ENCODE data around the gene CMTM5. TPM values are rescaled to one million over a fixed set of nuclear protein-coding genes. Genes with fewer than 3 reads are reported as not detected.

Gene CMTM5
- total RNA-seq, 1 donor = not detected

- Histone ChIP-seq H4K20me1 (ENCODE audit: insufficient read depth, low read length) (no peaks in the 10 kb centered on the region), H3K27ac (ENCODE audit: low read depth, low read length) (no peak overlapping the region), H2AFZ (ENCODE audit: low read length) (no peak overlapping the region), H3K4me2 (ENCODE audit: insufficient read depth, low read length) (no peak overlapping the region), H3K9me3 (ENCODE audit: low read depth, low read length) (no peaks in the 10 kb centered on the region), H3K4me1 (ENCODE audit: insufficient read depth, low read length) (no peaks in the 10 kb centered on the region), H3K27me3 (ENCODE audit: insufficient read depth, low read length) (peaks cover 6% of the 10 kb centered on the region), H3K79me2 (ENCODE audit: insufficient read depth, low read length) (no peaks in the 10 kb centered on the region), H3K36me3 (ENCODE audit: insufficient read depth, low read length) (no peaks in the 10 kb centered on the region), H3K4me3 (ENCODE audit: insufficient read depth, low read length) (no peak overlapping the region)
- peak; percentile 59 for DNase-seq (ENCODE audit: insufficient read length, low spot score, missing footprints)
- no peak for TF ChIP-seq CTCF (IDR thresholded peaks at IDR 0.05; ENCODE audit: extremely low read depth, low read depth, low read length)
Measured at GRCh38 chr14:23411563-23412525, 35.0 kb downstream of the CMTM5 start.

GRCh38 chr14:23413681-23414080, 36.8 kb downstream of the CMTM5 start:
- no peaks in the 10 kb centered on the region for H3K4me1 ChIP-seq (ENCODE audit: insufficient read depth, low read length)
- H4K20me1 ChIP-seq (ENCODE audit: insufficient read depth, low read length) = no peaks in the 10 kb centered on the region
- H3K9me3 ChIP-seq (ENCODE audit: low read depth, low read length) = no peaks in the 10 kb centered on the region
- no peak overlapping the region for H3K27ac ChIP-seq (ENCODE audit: low read depth, low read length)
- no peaks in the 10 kb centered on the region for H3K36me3 ChIP-seq (ENCODE audit: insufficient read depth, low read length)
- H3K79me2 ChIP-seq (ENCODE audit: insufficient read depth, low read length) = no peaks in the 10 kb centered on the region
- no peak overlapping the region for H3K4me2 ChIP-seq (ENCODE audit: insufficient read depth, low read length)
- peaks cover 6% of the 10 kb centered on the region for H3K27me3 ChIP-seq (ENCODE audit: insufficient read depth, low read length)
- H3K4me3 ChIP-seq (ENCODE audit: insufficient read depth, low read length) = no peak overlapping the region
- DNase-seq (ENCODE audit: insufficient read length, low spot score, missing footprints) = peak; percentile 49
- no peak for TF ChIP-seq CTCF (IDR thresholded peaks at IDR 0.05; ENCODE audit: extremely low read depth, low read depth, low read length)
- no peak overlapping the region for H2AFZ ChIP-seq (ENCODE audit: low read length)

GRCh38 chr14:23414254-23414653, 37.4 kb downstream of the CMTM5 start:
- Histone ChIP-seq H3K4me3 (ENCODE audit: insufficient read depth, low read length) (no peak overlapping the region), H3K4me2 (ENCODE audit: insufficient read depth, low read length) (no peak overlapping the region), H3K27me3 (ENCODE audit: insufficient read depth, low read length) (peaks cover 6% of the 10 kb centered on the region), H4K20me1 (ENCODE audit: insufficient read depth, low read length) (no peaks in the 10 kb centered on the region), H2AFZ (ENCODE audit: low read length) (no peak overlapping the region), H3K79me2 (ENCODE audit: insufficient read depth, low read length) (no peaks in the 10 kb centered on the region), H3K9me3 (ENCODE audit: low read depth, low read length) (no peaks in the 10 kb centered on the region), H3K27ac (ENCODE audit: low read depth, low read length) (no peak overlapping the region), H3K36me3 (ENCODE audit: insufficient read depth, low read length) (no peaks in the 10 kb centered on the region), H3K4me1 (ENCODE audit: insufficient read depth, low read length) (no peaks in the 10 kb centered on the region)
- peak; percentile 65 for DNase-seq (ENCODE audit: insufficient read length, low spot score, missing footprints)
- no peak for TF ChIP-seq CTCF (IDR thresholded peaks at IDR 0.05; ENCODE audit: extremely low read depth, low read depth, low read length)

Measured in osteoblast (primary cell).